Measurements from ENCODE around the gene CUL4A.
A peak's percentile ranks its signal among the peaks of the same experiment; 100 is the strongest.

CUL4A gene

GRCh38 chr13:113179374-113180230, 29.8 kb upstream of the CUL4A start:
- no peak for DNase-seq (ENCODE audit: low spot score)

DNA sequence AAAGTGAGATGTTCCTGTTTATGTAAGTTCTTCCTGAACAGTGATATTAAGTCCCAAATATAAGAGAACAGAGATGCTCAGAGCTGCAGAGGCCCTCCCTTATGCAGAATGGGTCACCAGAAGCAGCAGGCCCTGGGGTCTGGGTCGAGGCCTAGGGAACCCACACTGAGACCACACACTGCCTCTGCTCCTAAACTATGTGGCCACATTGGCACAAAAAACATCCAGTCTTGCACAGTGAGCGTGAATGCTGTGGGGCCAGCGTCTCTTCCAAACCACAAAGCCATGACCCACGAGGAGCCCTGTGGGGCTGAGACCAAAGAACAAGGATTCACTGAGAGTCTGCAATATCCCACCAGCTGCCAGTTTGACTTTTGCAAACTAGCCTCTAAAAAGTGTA, 27.4 kb upstream of the CUL4A start:
- no peak for DNase-seq (ENCODE audit: low spot score)

DNA sequence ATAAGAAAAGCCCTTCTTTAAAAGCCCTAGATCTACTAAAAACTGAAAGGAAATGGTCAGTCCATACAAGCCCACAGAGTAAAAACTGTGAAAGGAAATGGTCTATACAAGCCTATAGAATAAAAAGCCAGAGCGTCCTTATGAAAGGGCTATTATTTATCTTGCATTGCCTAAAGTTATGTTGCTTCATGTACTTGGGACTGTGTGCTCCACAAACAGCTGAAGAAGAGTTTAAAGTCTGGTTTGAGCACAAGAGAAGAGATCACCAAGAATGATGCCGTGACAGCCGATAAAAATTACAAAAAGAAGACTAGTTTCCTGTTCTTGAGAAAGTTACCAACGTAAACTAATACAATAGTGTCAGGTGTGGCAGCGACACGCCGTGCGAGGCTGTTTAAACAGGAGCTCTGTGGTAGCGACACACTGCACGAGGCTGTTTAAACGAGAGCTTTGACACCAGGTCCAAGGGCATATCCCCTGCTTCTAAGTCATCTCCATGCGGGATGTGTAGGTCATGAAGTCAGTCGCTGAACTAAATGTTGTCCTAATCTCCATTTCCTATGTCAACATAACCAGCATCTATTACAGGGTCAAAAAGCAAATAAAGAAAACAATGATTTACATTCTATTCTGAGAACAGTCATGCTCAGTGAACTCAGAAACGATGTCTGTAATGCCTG, 25.8 kb upstream of the CUL4A start:
- peak; percentile 44 for DNase-seq (ENCODE audit: low spot score)

DNA sequence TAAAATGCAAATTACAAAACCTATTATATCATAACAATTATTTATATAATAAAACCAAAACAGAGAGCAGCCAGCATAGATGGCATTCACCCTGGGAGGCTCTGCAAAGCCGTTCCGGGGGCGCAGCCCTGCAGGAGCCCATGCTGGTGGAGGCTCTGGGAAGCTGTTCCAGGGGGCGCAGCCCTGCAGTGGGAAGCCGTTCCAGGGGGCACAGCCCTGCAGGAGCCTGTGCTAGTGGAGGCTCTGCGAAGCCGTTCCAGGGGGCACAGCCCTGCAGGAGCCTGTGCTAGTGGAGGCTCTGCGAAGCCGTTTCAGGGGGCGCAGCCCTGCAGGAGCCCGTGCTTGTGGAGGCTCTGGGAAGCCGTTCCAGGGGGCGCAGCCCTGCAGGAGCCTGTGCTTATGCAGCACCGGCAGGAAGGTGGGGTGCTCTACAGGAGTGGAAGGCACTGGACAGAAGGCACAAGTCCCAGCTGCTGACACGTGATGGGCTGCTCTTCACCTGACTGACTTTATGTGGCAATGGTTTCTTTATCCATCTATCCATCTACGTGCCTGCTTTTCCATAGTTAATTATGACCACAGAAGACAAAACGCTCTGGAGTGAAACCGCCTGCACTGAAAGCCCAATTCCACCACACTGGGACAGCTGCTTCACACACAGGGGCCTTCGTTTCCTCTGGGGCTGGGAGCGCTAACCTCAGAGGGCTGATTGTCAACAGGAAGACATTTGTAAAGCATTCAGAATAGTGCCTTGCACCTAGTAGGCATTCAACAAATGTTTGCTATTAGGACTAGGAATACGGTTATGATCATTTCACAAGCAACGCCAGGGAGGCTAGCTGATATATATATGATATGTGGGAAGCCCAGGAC, 24.6 kb upstream of the CUL4A start:
- DNase-seq (ENCODE audit: low spot score), result peak; percentile 27

GRCh38 chr13:113186061-113186900, 23.1 kb upstream of the CUL4A start:
- DNase-seq (ENCODE audit: low spot score), result no peak

GRCh38 chr13:113187263-113187669, 22.1 kb upstream of the CUL4A start:
- DNase-seq (ENCODE audit: low spot score), result peak; percentile 81

DNA sequence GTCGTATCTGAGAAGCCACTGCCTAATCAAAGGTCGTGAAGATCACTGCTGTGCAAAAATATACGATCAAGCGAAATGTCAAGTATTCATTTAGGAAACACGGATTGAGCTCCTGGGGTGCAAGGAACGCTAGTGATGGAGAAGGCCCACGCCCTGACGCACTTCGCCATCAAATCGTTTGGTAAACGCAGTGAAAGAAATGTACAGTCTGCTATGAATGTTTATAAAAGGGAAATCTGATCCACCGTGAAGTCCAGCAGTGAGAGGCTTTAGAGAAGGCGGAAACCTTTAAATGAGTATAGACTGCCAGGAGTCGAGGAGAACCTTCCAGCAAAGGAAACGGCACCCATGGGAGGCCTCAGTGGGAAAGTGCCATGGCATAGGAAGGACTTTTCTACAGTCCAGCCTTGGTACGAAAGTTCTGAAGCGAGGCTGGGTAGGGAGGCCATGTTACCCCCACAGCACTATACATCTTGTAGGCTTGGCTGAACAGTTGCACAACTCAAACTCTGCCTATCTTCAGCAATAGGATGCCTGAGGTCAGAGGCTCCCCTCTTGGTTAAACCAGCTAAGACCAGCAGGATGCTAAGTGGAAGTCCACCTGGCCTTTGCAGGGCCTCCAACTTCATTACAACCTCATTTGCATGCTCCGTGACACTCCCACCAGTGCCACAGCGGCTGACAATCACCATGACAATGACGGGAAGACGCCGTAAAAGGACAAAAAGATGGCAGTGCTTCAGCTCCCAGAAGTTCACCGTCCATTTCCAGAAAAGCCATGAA, 21.3 kb upstream of the CUL4A start:
- no peak for DNase-seq (ENCODE audit: low spot score)

GRCh38 chr13:113190181-113190580, 19.2 kb upstream of the CUL4A start:
- DNase-seq (ENCODE audit: low spot score), result no peak

GRCh38 chr13:113192279-113192678, 17.1 kb upstream of the CUL4A start:
- no peak for DNase-seq (ENCODE audit: low spot score)

- DNase-seq (ENCODE audit: low spot score), result no peak
Observed at GRCh38 chr13:113192902-113193301, 16.5 kb upstream of the CUL4A start.

- DNase-seq (ENCODE audit: low spot score), result no peak
Observed at GRCh38 chr13:113195360-113195759, 14.1 kb upstream of the CUL4A start.

DNA sequence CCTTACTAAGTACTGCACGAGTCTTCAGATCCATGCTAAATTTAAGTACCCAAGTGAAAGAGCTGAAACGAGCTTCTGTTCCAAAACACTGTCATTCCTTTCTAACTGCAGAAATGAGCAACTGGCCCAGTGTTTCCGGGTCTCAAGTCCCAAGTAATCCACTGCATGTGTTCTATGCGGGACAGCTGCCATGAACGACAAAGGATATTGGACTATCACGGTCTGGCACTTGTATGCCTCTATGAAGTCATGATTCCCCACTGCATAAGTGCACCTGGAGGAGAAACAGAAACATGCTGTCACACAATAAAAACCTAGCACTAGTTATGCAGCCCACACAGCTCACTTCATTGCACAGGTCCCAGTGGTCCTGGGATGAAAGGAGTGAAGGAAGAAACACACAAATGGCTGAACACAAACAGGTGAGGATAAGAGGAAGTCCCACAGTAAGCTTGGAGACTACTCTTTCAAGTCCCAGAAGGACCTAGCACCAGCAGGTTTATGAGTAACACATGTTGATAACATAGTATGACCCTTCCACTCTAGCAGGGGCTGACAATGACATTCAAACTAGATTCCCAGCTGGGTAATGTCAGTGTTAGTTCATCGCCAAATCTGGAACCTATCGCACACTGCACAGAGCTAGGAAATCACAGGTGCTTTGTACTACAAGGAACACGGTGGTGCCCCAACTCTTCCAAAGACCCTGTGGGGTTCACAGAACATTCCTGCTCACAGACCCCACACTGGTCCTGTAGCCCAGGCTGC, 12.3 kb upstream of the CUL4A start:
- no peak for DNase-seq (ENCODE audit: low spot score)

GRCh38 chr13:113201815-113202214, 7.6 kb upstream of the CUL4A start:
- no peak for DNase-seq (ENCODE audit: low spot score)

DNA sequence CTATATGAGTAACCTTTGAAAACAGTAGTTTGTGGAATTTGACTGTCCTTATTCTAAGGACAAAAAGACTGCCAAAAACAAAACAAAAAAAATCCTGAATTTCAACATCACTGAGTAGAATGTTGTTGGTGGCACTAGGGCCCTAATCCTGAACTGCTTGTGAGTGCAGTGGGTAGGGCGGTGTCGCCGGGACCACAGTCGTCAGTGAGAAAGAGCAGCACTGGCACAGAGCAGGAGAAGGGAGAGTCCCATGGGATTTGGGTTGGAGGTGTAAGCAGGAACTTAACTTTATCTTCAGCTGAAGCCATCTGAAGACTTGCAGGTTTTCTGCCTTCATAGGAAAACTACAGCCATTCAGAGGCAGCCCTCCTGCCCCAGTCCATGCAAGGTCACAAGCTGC, 6.5 kb upstream of the CUL4A start:
- DNase-seq (ENCODE audit: low spot score), result no peak

GRCh38 chr13:113203507-113204377, 5.7 kb upstream of the CUL4A start:
- no peak for DNase-seq (ENCODE audit: low spot score)

GRCh38 chr13:113204378-113204734, 5.1 kb upstream of the CUL4A start:
- DNase-seq (ENCODE audit: low spot score), result no peak

DNA sequence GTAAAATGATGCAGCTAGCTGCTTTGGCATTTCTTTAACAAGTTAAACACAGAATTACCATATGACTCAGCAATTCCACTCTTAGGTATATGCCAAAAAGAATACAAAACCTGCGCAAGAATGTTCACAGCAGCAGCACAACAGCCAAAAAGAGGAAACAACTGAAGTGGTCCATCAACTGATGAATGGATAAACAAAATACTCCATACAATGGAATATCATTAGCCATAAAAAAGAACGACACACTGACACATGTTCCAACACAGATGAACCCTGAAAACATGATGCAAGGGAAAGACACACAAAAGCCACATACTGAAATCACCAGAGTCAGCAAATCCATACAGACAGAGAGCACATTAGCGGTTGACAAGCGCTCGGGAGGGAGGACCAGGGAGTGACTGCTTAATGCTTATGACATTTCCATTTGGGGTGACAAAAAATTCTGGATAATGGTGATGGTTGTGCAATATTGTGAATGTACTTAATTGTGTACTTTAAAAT, 3.9 kb upstream of the CUL4A start:
- DNase-seq (ENCODE audit: low spot score), result no peak

DNA sequence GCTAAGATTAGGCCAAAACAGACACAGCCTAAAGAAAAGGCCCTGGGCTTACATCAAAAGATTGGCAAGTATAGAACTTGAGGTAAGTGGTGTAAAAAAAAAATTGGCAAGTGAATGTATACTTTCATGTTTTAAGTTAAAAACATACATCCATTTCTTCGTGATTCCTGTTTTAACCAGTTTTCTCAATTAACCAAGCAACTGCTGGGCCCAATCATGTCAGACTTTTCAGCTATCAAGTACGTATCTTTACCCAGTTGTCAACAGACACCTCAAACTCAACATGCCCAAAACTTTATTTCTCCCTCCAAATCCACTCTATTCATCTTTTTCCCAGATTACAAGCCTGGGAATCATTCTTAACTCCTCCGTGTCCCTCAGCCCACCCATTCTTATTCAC, 2.0 kb upstream of the CUL4A start:
- no peak for DNase-seq (ENCODE audit: low spot score)

DNA sequence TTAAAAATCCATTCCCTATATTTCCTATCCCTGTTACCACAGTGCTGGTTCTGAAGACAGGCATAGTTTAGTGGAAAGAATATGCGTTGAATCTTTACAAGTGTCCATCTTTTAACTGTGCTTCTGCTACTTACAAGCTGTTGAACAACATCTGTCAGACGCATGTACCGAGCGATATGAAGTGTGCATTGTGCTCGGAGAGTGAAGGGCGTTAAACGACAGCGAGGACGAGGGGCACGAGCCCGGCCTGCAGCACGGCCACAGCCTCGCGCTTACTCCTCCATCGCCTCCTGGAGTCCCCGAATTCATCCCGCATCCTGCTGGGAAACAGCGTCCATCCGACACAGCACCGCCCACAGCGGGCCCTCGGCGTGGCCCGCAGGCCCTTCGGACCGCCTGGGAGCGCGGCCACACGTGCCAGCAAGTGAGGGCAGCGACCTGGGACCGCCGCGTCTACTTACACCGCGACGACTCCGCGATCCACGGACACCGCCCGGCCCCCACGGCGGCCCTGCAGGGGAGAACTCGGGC, 1.5 kb upstream of the CUL4A start:
- DNase-seq (ENCODE audit: low spot score), result no peak
